Prostate gland (tissue), 2 donors: ENCODE data around the gene TCF7L1. TPM values are rescaled to one million over a fixed set of nuclear protein-coding genes. Genes with fewer than 3 reads are reported as not detected.

Experiments used
- DNase-seq: peaks from one replicate; pipeline ENCODE4 v3.0.0-alpha.2; 2019; ENCODE audit warnings: low spot score
- H3K27ac ChIP-seq, 2 donors: fragments of 200-600 bp; sonication (generic); 2 replicates each; pipeline ENCODE4 v1.5.1; 2017 to 2019
- H3K27me3 ChIP-seq: fragments of 200-600 bp; sonication (generic); replicated peaks from 2 replicates; pipeline ENCODE4 v1.5.1; 2019; ENCODE audit not compliant: insufficient read depth
- H3K36me3 ChIP-seq, 2 donors: fragments of 200-600 bp; sonication (generic); 1 replicate in 1 of 2; 2 replicates in 1 of 2; pipeline versions ENCODE4 v1.5.1 to v1.8.1; 2017 to 2019
- H3K4me1 ChIP-seq: fragments of 200-600 bp; sonication (generic); replicated peaks from 2 replicates; pipeline ENCODE4 v1.5.1; 2019
- H3K4me3 ChIP-seq, 2 donors: fragments of 200-600 bp; sonication (generic); 2 replicates each; pipeline ENCODE4 v1.5.1; 2017 to 2019
- H3K9me3 ChIP-seq: fragments of 200-600 bp; sonication (generic); 2 replicates; pipeline ENCODE4 v1.5.1; 2017
- CTCF ChIP-seq, 4 experiments: fragments of 200-600 bp in 2 of 4; fragments of 450-650 bp in 2 of 4; sonication (generic) in 2 of 4; IDR thresholded peaks; 1 replicate in 3 of 4; 2 replicates in 1 of 4; pipeline ENCODE4 v1.5.1; 2016 to 2019; ENCODE audit warnings: antibody characterized with exemption in 4 of 4, mild to moderate bottlenecking in 2 of 4, moderate library complexity in 2 of 4
- POLR2A ChIP-seq: fragments of 450-650 bp; IDR thresholded peaks from one replicate; pipeline ENCODE4 v1.6.1; 2016; ENCODE audit warnings: antibody characterized with exemption, mild to moderate bottlenecking
- POLR2AphosphoS5 ChIP-seq: sonication (generic); formaldehyde crosslinking; IDR thresholded peaks from one replicate; pipeline ENCODE4 v1.6.1; 2017; ENCODE audit warnings: antibody characterized with exemption
- WGBS: methylation state at CpG from one replicate; pipeline ENCODE4 v1.1.5; 2018; 5-methylcytosine and 5-hydroxymethylcytosine counted together
- intact Hi-C: fragments of 100-400 bp; cut with DNase I; formaldehyde crosslinking; loops from one replicate; pipeline ENCODE4 v1.14.2; 2022
- total RNA-seq, 2 donors: library from RNA; depleted of rRNA; stranded (reverse); fragments of >200 nt; gene quantifications; one replicate each; pipeline ENCODE4 v1.1.0, GENCODE V29; 2016

TCF7L1 gene
- total RNA-seq, 2 donors from 2014 or later: 2.6 to 7.0 TPM

GRCh38 chr2:85143463-85144082 is 10.4 kb downstream of the TCF7L1 start:
- TF ChIP-seq CTCF (IDR thresholded peaks at IDR 0.05): no peak
- no peak for TF ChIP-seq POLR2A
- TF ChIP-seq POLR2AphosphoS5: no peak
- Histone ChIP-seq H3K4me1 (no peaks in the 10 kb centered on the region), H3K9me3 (no peaks in the 10 kb centered on the region), H3K27ac (no peak overlapping the region), H3K4me3 (no peak overlapping the region), H3K27me3 (no peaks in the 10 kb centered on the region), H3K36me3 (no peaks in the 10 kb centered on the region)
- no peak for DNase-seq
- intact Hi-C loops: no loop called here
- 86% methylated on average over 8 of the region's 8 CpGs for WGBS

- WGBS: 51% methylated on average over 4 of the region's 4 CpGs
- H3K4me1 ChIP-seq: no peaks in the 10 kb centered on the region
- TF ChIP-seq CTCF (IDR thresholded peaks at IDR 0.05) (no peak), POLR2A (no peak), POLR2AphosphoS5 (no peak)
- H3K4me3 ChIP-seq: no peak overlapping the region
- H3K36me3 ChIP-seq: no peaks in the 10 kb centered on the region
- no peak overlapping the region for H3K27ac ChIP-seq
- DNase-seq: no peak
- no peaks in the 10 kb centered on the region for H3K9me3 ChIP-seq
- intact Hi-C loops: no loop called here
- H3K27me3 ChIP-seq: no peaks in the 10 kb centered on the region
These were observed 12.1 kb downstream of the TCF7L1 start for GRCh38 chr2:85145116-85145820.

- Histone ChIP-seq H3K27ac (no peak overlapping the region), H3K27me3 (no peaks in the 10 kb centered on the region), H3K4me1 (no peaks in the 10 kb centered on the region), H3K36me3 (no peaks in the 10 kb centered on the region), H3K4me3 (no peak overlapping the region), H3K9me3 (no peaks in the 10 kb centered on the region)
- intact Hi-C loops: no loop called here
- WGBS: 28% methylated on average over 2 of the region's 2 CpGs
- TF ChIP-seq CTCF (IDR thresholded peaks at IDR 0.05) (no peak), POLR2AphosphoS5 (no peak), POLR2A (no peak)
- DNase-seq: no peak
These were observed 15.0 kb downstream of the TCF7L1 start for GRCh38 chr2:85148190-85148589.

GRCh38 chr2:85151026-85151425 is 17.8 kb downstream of the TCF7L1 start:
- no peak overlapping the region for H3K4me3 ChIP-seq
- H3K4me1 ChIP-seq: peaks cover under 1% of the 10 kb centered on the region
- no peaks in the 10 kb centered on the region for H3K9me3 ChIP-seq
- H3K27me3 ChIP-seq: no peaks in the 10 kb centered on the region
- intact Hi-C loops: no loop called here
- 77% methylated on average over 1 of the region's 1 CpG for WGBS
- no peak for TF ChIP-seq POLR2AphosphoS5
- TF ChIP-seq CTCF (IDR thresholded peaks at IDR 0.05): no peak
- no peak for TF ChIP-seq POLR2A
- no peak overlapping the region for H3K27ac ChIP-seq
- H3K36me3 ChIP-seq: no peaks in the 10 kb centered on the region
- DNase-seq: no peak

GRCh38 chr2:85152895-85153294 is 19.7 kb downstream of the TCF7L1 start:
- H3K27ac ChIP-seq: no peak overlapping the region
- intact Hi-C loops: no loop called here
- 95% methylated on average over 2 of the region's 2 CpGs for WGBS
- H3K27me3 ChIP-seq: no peaks in the 10 kb centered on the region
- no peak overlapping the region for H3K4me3 ChIP-seq
- H3K9me3 ChIP-seq: no peaks in the 10 kb centered on the region
- H3K36me3 ChIP-seq: no peaks in the 10 kb centered on the region
- DNase-seq: no peak
- no peak for TF ChIP-seq POLR2AphosphoS5
- no peak for TF ChIP-seq CTCF (IDR thresholded peaks at IDR 0.05)
- no peak for TF ChIP-seq POLR2A
- H3K4me1 ChIP-seq: peaks cover 4% of the 10 kb centered on the region
